Measurements from ENCODE around the gene FXYD7. TPM values are rescaled to one million over a fixed set of nuclear protein-coding genes. Genes with fewer than 3 reads are reported as not detected.

FXYD7 gene
- total RNA-seq, 1 donor from 2014 or later, result 0.39 TPM

DNA sequence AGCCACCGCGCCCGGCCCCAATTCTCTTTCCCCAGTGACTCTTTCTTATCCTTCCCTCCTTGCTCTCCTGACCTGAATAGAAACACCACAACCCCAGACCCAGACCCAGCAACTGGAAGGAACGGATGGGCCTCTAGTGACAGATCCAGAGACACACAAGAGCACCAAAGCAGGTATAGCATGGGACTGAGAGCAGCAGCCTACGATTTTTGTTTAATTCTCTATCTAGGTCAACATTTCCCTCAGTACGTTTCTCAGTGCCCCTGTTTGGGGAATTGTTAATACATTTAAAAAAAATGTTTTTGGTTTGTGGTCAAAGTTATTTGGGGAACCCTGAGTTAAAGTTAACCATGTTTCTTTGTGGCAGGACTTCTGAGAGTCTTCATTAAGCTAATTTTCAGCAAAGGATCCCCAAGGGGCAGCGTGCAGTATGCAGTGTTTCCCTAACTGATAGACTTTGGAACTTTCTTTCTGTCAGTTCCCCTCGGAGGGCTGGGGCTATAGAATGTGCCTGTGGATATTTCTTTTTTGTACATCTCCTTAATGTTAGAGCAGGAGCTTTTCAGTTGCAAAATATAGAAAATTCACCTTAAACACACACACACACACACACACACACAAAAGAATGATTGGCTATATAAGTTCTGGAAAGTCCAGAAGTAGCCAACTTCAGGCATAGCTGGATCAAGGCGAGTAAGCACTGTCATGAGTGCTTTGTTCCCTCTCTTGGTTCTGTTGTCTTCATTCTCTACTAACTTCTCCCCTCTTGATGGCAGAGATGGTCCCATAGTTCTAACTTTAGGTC lies 17.8 kb downstream of the FXYD7 start:
- intact Hi-C loops (cut with micrococcal nuclease), result no loop called here
- Mint-ChIP-seq H3K36me3 (ENCODE audit: low read depth) (peaks cover 91% of the 10 kb centered on the region), H3K4me3 (no peak overlapping the region), H3K9me3 (peaks cover 39% of the 10 kb centered on the region), H3K27me3 (ENCODE audit: insufficient read depth) (no peaks in the 10 kb centered on the region), H3K27ac (peak overlapping the region; percentile 55), H3K4me1 (ENCODE audit: low read depth) (peaks cover 50% of the 10 kb centered on the region)
- DNase-seq (ENCODE audit: low spot score), result no peak

DNA sequence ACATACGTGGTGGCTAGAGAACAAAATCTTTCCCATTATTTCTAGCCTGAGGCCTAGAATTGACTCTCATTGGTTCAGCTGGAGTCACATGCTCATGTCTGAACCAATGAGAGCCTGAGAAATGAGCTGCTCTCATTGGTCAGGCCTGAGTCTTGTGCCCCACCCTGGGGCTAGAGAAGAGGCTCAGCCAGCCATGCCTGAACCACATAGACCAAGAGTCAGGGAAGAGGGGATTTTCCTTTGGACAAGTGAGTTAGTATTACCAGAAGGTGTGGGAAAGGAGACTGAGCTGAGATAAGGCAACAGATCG lies 18.3 kb downstream of the FXYD7 start:
- H3K4me3 Mint-ChIP-seq, result no peak overlapping the region
- H3K9me3 Mint-ChIP-seq, result peaks cover 45% of the 10 kb centered on the region
- H3K27ac Mint-ChIP-seq, result peak overlapping the region; percentile 55
- intact Hi-C loops (cut with micrococcal nuclease), result no loop called here
- peaks cover 91% of the 10 kb centered on the region for H3K36me3 Mint-ChIP-seq (ENCODE audit: low read depth)
- H3K27me3 Mint-ChIP-seq (ENCODE audit: insufficient read depth), result no peaks in the 10 kb centered on the region
- peaks cover 45% of the 10 kb centered on the region for H3K4me1 Mint-ChIP-seq (ENCODE audit: low read depth)
- no peak for DNase-seq (ENCODE audit: low spot score)

DNA sequence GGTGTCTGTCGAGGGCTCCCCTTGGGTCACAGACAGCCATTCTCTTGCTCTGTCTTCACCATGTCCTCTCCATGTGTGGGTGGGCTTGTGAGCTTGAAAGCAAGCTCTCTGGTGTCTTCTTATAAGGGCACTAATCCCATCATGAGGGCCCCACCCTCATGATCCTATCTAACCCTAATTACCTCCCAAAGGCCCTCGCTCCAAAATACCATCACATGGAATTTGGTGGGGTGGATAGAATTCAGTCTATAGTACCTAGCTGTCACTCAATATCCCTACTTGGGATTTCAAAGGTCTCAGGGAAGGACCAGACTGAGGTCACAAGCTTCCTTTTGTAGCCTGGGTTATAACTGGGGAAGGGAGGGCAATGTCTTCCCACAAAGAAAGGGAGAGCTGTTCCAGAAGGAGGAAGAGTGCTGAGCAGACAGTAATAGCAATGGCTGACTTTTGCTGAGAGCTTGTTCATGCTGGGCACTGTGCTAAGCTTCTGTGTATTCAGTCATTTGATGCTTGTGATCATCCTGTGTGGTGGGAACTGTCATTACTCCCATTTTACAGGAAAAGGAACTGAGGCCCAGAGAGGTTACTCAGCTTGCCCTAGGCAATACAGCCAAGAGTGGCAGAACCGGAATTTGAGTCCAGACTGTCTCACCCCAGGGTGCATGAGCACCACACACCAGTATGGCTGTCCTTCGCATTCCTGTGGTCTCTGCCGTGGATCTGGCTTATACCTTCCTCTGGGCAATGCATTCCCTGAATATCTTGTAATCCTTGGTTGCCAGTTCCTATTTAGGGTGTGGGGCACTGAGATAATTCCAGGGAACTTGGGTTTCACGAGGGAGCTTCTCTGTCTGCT lies 19.6 kb downstream of the FXYD7 start:
- Mint-ChIP-seq H3K27ac (peak overlapping the region; percentile 48), H3K4me1 (ENCODE audit: low read depth) (peaks cover 47% of the 10 kb centered on the region), H3K4me3 (no peak overlapping the region), H3K9me3 (peaks cover 49% of the 10 kb centered on the region), H3K36me3 (ENCODE audit: low read depth) (peaks cover 97% of the 10 kb centered on the region), H3K27me3 (ENCODE audit: insufficient read depth) (no peaks in the 10 kb centered on the region)
- no peak for DNase-seq (ENCODE audit: low spot score)
- intact Hi-C loops (cut with micrococcal nuclease), result no loop called here

DNA sequence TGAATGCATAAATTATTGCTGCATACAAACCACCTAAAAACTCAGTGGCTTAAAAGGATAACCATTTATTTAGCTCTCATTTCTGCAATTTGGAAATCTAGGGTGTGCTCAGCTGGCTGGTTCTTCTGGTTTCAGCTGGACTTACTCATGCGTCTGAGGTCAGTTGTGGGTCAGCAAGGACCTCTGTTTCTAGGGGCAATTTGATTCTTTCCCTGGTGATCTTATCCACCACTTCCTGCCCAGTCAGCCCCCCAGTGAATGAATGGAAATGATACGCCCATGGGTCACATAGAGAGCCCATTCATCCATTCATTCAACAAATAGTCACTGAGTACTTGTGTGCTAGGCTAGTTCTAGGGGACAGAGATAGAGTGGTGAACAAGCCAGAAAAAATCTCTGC lies 21.4 kb downstream of the FXYD7 start:
- H3K27ac Mint-ChIP-seq, result no peak overlapping the region
- H3K9me3 Mint-ChIP-seq, result peaks cover 49% of the 10 kb centered on the region
- DNase-seq (ENCODE audit: low spot score), result no peak
- peaks cover 86% of the 10 kb centered on the region for H3K36me3 Mint-ChIP-seq (ENCODE audit: low read depth)
- intact Hi-C loops (cut with micrococcal nuclease), result no loop called here
- peaks cover 31% of the 10 kb centered on the region for H3K4me1 Mint-ChIP-seq (ENCODE audit: low read depth)
- H3K4me3 Mint-ChIP-seq, result no peak overlapping the region
- H3K27me3 Mint-ChIP-seq (ENCODE audit: insufficient read depth), result no peaks in the 10 kb centered on the region

DNA sequence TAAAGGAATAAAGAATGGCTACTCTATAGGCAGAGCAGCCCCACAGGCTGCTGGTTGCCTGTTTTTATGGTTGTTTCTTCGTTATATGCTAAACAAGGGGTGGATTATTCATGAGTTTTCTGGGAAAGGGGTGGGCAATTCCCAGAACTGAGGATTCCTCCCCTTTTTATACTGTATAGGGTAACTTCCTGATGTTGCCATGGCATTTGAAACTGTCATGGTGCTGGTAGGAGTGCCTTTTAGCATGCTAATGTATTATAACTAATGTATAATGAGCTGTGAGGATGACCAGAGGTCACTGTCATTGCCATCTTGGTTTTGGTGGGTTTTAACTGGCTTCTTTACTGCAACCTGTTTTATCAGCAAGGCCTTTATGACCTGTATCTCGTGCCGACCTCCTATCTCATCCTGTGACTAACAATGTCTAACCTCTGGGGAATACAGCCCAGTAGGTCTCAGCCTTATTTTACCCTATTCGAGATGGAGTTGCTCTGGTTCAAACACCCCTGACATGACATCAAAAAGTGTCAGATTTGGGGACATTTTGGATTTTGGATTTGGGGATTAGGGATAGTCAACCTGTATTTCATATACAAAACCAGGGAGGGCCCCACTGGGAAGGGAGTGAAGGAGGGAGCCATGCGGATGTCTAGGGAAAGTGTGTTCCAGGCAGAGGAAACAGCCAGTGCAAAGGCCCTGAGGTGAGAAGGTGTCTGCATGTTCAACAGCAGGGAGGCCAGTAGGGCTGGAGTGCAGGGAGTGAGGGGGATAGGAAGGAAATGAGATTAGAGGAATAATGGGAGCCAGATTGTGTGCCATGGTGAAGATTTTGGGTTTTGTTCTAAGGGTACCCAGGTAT lies 22.4 kb downstream of the FXYD7 start:
- DNase-seq (ENCODE audit: low spot score), result no peak
- peaks cover 77% of the 10 kb centered on the region for H3K36me3 Mint-ChIP-seq (ENCODE audit: low read depth)
- peaks cover 29% of the 10 kb centered on the region for H3K4me1 Mint-ChIP-seq (ENCODE audit: low read depth)
- no peak overlapping the region for H3K4me3 Mint-ChIP-seq
- H3K27me3 Mint-ChIP-seq (ENCODE audit: insufficient read depth), result no peaks in the 10 kb centered on the region
- H3K27ac Mint-ChIP-seq, result no peak overlapping the region
- intact Hi-C loops (cut with micrococcal nuclease), result no loop called here
- H3K9me3 Mint-ChIP-seq, result peaks cover 49% of the 10 kb centered on the region

DNA sequence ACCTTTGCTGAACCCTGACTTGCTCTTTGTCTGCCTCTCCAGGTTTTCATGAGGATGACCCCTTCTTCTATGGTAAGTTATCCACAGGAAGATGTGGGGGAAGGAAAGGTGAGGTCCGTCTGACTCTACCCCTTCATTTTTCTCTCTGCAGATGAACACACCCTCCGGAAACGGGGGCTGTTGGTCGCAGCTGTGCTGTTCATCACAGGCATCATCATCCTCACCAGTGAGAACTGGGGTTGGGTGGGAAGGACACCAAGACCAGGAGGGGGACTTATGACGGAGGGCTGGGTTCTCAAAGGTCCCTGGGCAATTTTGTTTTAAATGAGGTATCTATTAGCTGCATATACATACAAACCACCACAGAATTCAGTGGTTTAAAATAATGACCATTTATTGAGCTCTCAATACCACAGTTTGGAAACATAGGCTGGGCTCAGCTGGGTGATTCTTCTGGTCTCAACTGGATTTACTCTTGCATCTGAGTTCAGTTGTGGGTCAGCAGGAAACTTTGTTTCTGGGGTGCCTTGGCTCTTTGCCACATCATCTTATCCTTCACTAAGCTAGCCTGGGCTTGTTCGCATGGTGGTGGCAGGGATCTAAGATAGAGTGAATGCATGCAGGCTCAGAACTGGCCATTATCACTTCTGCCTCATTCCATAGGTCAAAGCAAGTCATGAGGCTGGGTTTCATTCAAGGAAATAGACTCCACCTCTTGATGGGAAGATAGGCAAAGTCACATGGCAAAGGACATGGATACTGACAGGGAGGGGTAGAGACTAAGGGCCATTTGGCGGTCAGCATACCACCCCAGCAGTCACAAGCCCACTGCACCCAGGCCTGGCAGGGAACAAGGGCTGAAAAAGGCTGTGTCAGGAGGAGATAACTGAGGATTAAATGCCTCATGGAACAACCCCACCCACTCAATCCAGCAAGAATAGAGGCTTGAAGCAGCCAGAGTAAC lies 23.3 kb downstream of the FXYD7 start:
- peaks cover 34% of the 10 kb centered on the region for H3K4me1 Mint-ChIP-seq (ENCODE audit: low read depth)
- no peaks in the 10 kb centered on the region for H3K27me3 Mint-ChIP-seq (ENCODE audit: insufficient read depth)
- H3K27ac Mint-ChIP-seq, result peak overlapping the region; percentile 22
- DNase-seq (ENCODE audit: low spot score), result no peak
- intact Hi-C loops (cut with micrococcal nuclease), result no loop called here
- H3K4me3 Mint-ChIP-seq, result peak overlapping the region; percentile 15
- H3K36me3 Mint-ChIP-seq (ENCODE audit: low read depth), result peaks cover 74% of the 10 kb centered on the region
- peaks cover 45% of the 10 kb centered on the region for H3K9me3 Mint-ChIP-seq

DNA sequence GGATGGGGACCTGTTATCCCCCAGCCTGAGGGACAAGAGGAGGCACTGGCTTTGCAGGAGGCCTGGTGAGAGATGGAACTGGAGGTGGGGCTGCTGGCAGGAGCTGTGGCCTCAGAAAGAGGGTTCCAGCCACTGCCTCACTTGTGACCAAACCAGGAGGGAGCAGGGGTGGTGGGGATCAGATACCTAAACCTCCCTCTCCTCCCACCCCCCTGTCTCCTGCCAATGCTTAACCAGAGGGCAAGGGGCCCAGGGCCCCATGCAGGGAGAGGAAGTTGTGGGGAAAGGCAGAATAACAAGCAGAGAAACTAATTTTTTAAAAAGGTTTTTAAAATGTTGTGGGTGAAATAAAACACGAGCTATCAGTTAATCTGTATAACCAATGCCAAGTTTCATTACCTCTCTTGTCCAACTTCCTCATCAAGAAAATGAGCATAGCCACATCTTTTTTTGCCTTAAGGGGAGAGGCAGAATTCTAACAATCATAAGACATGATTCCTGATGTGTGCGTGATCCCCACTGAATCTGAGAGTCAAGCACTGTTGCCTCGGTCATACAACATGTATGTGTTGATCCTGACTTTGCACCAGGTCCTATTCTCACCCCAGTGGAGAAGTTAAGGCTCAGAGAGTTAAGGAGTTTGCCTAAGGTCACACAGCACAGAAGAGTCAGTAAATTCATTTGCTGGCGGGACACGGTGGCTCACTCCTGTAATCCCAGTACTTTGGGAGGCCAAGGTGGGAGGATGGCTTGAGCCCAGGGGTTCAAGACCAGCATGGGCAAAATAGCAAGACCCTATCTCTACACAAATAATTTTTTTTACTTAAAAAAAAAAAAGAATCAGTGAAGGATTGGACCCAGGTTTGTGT lies 24.4 kb downstream of the FXYD7 start:
- peaks cover 34% of the 10 kb centered on the region for H3K9me3 Mint-ChIP-seq
- peaks cover 32% of the 10 kb centered on the region for H3K4me1 Mint-ChIP-seq (ENCODE audit: low read depth)
- H3K36me3 Mint-ChIP-seq (ENCODE audit: low read depth), result peaks cover 69% of the 10 kb centered on the region
- H3K4me3 Mint-ChIP-seq, result peak overlapping the region; percentile 22
- no peak for DNase-seq (ENCODE audit: low spot score)
- H3K27me3 Mint-ChIP-seq (ENCODE audit: insufficient read depth), result no peaks in the 10 kb centered on the region
- H3K27ac Mint-ChIP-seq, result peak overlapping the region; percentile 22
- intact Hi-C loops (cut with micrococcal nuclease), result no loop called here

DNA sequence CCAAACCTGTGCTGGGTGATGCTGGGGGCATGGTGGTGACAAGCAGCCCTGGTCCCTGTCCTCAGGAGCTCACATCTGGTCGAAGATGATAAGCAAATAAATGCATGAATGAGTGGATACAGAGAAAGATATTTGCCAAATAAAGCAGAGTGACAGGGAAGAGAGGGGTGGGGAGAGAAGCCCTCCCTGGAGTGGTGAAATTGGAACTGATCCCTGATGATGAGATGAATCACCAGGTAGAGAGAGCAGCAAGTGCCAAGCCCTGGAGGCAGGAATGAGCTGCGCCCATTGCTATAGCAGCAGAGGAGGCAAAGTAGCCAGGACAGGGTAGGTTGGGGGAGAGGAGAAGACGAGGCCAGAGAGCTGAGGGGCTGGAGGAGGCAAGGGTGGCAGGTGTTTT lies 25.1 kb downstream of the FXYD7 start:
- no peak for DNase-seq (ENCODE audit: low spot score)
- no peak overlapping the region for H3K4me3 Mint-ChIP-seq
- H3K36me3 Mint-ChIP-seq (ENCODE audit: low read depth), result peaks cover 69% of the 10 kb centered on the region
- peaks cover 30% of the 10 kb centered on the region for H3K4me1 Mint-ChIP-seq (ENCODE audit: low read depth)
- intact Hi-C loops (cut with micrococcal nuclease), result no loop called here
- H3K9me3 Mint-ChIP-seq, result peaks cover 28% of the 10 kb centered on the region
- H3K27me3 Mint-ChIP-seq (ENCODE audit: insufficient read depth), result no peaks in the 10 kb centered on the region
- H3K27ac Mint-ChIP-seq, result no peak overlapping the region

DNA sequence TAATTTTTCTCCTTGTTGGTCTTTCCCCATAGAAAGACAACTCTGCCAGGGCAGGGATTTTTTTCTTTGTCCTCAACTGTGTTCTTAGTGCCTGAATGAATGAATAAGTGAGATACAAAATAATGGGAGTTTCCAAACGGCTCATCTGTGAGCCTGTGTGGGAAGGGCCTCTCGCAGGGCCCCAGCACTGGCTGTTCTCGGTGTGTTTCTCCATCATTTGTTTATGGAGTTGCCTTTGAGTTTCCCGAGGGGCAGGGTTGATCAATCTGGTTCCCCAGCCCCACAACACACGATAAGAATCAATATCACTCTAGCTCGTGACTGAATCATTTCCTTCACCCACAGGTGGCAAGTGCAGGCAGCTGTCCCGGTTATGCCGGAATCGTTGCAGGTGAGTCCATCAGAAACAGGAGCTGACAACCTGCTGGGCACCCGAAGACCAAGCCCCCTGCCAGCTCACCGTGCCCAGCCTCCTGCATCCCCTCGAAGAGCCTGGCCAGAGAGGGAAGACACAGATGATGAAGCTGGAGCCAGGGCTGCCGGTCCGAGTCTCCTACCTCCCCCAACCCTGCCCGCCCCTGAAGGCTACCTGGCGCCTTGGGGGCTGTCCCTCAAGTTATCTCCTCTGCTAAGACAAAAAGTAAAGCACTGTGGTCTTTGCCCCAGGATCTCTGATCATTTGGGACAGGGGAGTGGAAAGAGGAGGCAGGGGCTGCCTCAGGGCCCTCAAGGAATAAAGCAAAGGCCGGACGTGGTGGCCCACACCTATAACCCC lies 26.4 kb downstream of the FXYD7 start:
- Mint-ChIP-seq H3K36me3 (ENCODE audit: low read depth) (peaks cover 57% of the 10 kb centered on the region), H3K27ac (peak overlapping the region; percentile 67), H3K4me1 (ENCODE audit: low read depth) (peaks cover 30% of the 10 kb centered on the region), H3K4me3 (no peak overlapping the region), H3K27me3 (ENCODE audit: insufficient read depth) (no peaks in the 10 kb centered on the region), H3K9me3 (peaks cover 20% of the 10 kb centered on the region)
- intact Hi-C loops (cut with micrococcal nuclease), result no loop called here
- DNase-seq (ENCODE audit: low spot score), result no peak

DNA sequence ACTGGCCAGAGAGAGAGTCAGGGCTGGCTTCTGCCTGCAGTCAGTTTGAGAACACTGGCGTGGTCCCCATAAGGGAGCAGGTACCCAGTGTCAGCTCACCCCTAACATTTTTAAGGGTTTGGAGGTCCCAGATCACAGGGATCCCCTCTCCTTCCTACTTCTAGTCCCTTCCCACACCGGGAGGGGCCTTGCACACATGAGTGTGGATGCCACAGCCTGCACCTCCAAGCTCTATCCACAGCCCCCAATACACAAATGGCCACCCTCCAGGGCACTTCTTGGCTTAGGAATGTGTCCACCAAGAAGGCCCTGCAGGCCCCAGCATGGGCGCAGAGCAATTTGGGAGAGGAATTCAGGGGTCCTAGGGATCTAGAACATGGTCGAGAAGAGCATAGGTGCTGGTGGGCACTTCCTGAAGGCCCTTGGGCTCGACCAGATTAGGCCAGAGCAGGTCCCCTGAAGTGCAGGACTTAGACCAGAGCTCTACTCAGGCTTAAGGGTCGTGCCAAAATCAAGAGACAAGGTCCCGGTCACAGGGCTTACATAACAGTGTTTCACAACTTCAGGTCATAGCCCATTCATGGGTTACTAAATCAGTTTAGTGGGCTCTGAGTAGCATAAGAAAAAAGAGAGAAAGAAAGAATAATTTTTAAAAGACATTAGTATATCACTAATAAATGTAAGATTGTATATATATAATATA lies 27.5 kb downstream of the FXYD7 start:
- peaks cover 13% of the 10 kb centered on the region for H3K9me3 Mint-ChIP-seq
- no peak overlapping the region for H3K4me3 Mint-ChIP-seq
- DNase-seq (ENCODE audit: low spot score), result no peak
- peak overlapping the region; percentile 34 for H3K27ac Mint-ChIP-seq
- peaks cover 49% of the 10 kb centered on the region for H3K36me3 Mint-ChIP-seq (ENCODE audit: low read depth)
- peaks cover 34% of the 10 kb centered on the region for H3K4me1 Mint-ChIP-seq (ENCODE audit: low read depth)
- intact Hi-C loops (cut with micrococcal nuclease), result loop anchor here (2.0 kb wide), 1 partner anchor 16 kb away; the partner anchor contains the start of gene FXYD5
- H3K27me3 Mint-ChIP-seq (ENCODE audit: insufficient read depth), result no peaks in the 10 kb centered on the region

Measured in activated T-helper 1 cell treated with anti-CD3 and anti-CD28 coated beads, Interleukin-12 subunit alpha, Interleukin-12 subunit beta, Interleukin-2, Interleukin-4 antibody, amounts not matched to agents 30 ng/mL and 10 ng/mL and 1 ng/mL, durations not matched to agents 14 hours and 24 hours and 36 hours (primary cell).